ENCODE measurements around the gene VAPA. TPM values are rescaled to one million over a fixed set of nuclear protein-coding genes. Genes with fewer than 3 reads are reported as not detected.
A peak's percentile ranks its signal among the peaks of the same experiment; 100 is the strongest.

The VAPA gene
- total RNA-seq, 6 experiments from 2014 or later: 69.6 to 149 (median 90.7) TPM

DNA sequence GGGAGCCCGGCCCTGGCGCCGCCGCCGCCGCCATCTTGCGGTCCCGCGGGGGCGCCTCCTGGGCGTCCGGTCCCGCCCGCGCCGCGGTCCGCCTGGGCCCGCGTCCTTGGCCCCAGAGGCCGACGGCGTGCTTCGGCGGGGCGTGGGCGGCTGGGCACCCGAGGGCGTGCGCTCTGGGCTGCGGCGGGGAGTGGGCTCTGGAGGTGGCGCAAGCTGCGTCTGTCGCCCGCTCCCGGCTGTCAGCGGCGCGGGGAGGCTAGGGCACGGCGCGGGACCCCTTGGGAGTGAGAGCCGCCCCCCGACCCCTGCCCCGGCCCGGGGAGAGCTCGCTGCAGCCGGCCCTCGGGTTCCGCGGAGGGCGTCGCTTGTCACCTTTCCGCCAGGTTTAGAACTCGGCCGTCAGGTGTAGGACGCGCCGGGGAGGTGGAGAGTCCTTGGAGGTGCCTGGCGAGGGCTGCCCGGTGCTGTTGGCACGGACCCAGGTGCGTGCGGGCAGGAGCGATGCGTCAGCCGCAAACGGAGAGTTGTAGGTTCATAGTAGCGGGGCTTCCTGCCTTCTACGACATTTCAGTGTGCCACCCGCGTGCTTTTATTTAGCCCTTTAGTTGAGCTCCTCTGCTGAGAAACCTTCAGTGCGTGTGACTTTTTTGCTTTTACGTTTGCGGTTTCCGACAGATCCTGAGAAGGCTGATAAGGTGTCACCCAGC is 921 bp downstream of the VAPA start:
- H3K36me3 ChIP-seq: no peaks in the 10 kb centered on the region
- DNase-seq (peak; percentile 85 to 89 (median 88)), ATAC-seq (peak; percentile 36 to 57 (median 43))
- H3K27me3 ChIP-seq: no peaks in the 10 kb centered on the region
- H3K9me3 ChIP-seq: no peaks in the 10 kb centered on the region
- TF ChIP-seq POLR2A (IDR thresholded peaks at IDR 0.05) (peak; percentile 57), CTCF (IDR thresholded peaks at IDR 0.05) (no peak)
- peak overlapping the region; percentile 64 to 86 (median 86) for H3K4me3 ChIP-seq
- peaks cover 0 to 44% (median 19%) of the 10 kb centered on the region in 4 donors for H3K4me1 ChIP-seq
- peak overlapping the region; percentile 97 to 98 (median 98) for H3K27ac ChIP-seq
- intact Hi-C loops (cut with DNase I): no loop called here
- 0% methylated on average over 15 of the region's 77 CpGs for WGBS (ENCODE audit: insufficient coverage, low coverage, low lambda C conversion rate, missing lambda C conversion rate)

DNA sequence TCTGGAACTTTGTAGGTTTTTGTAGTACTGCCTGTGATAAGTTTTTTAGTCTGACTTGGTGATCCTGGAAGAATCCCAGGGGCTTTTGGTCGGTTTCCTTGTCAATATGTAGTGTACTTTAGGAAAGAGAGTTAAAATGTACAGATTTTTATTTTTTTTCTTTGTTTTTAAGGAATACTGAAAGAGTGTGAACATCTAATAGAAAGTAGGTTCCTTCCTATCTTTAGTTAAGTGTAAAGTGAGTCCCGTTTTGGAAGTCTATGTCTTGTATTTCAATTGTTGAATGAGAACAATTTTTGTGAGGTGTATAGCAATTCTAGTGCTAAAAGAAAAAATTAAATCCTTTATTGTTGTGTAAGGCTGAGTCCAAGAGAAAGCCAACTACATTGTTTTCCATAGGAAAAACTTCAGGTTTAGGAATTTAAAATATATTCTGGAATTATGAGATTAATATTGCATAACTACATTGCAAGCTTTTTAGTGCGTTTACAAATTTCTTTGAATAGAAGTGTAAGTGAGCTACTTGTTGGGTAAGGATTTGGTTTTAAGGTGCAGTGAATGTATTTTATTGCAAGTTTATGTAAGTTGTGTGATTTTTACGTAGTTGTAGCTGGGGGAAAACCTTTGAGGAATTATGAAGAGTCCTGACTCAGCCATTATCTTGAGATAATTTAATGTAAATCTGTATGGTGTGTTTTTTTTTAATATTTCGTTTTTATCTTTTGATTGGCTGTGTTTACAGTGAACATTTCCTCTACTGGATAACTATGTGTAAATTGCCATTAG is 1.7 kb downstream of the VAPA start:
- intact Hi-C loops (cut with DNase I): no loop called here
- H3K36me3 ChIP-seq: no peaks in the 10 kb centered on the region
- peak overlapping the region; percentile 97 to 98 (median 98) for H3K27ac ChIP-seq
- H3K9me3 ChIP-seq: no peaks in the 10 kb centered on the region
- ATAC-seq (no peak), DNase-seq (no peak)
- H3K4me3 ChIP-seq: peak overlapping the region; percentile 64 to 86 (median 86)
- peaks cover 0 to 51% (median 21%) of the 10 kb centered on the region in 4 donors for H3K4me1 ChIP-seq
- TF ChIP-seq CTCF (IDR thresholded peaks at IDR 0.05) (no peak), POLR2A (IDR thresholded peaks at IDR 0.05) (no peak)
- no peaks in the 10 kb centered on the region for H3K27me3 ChIP-seq
- 7% methylated on average over 5 of the region's 5 CpGs for WGBS (ENCODE audit: insufficient coverage, low coverage, low lambda C conversion rate, missing lambda C conversion rate)

DNA sequence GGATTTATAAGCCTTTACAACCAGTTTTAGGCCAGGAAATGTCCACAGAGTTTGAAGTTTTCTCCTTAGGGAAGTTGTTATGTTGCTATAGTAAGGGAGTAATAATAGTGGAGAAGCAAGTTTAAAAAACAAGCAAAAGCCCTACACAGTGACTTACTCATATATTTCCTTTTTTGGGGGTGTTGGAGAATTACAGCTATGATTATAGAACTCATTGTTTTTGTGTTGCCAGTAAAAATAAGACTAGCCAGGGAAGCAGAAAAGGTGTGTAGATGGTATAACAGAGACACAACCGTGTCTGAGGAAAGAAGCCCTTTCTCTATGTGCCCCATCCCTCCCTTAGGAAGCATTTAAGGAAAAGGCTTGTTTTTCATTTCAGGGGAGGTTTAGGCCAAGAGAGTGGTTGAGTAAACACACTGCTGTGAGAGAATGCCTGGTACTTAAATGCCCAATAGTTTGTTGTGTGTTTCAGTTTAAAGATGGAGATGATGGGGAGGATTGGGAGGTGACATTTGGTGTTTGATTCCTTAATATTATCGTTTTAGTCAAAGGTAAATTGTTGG is 2.3 kb downstream of the VAPA start:
- Histone ChIP-seq H3K4me1 (peaks cover 0 to 53% (median 22%) of the 10 kb centered on the region in 4 donors), H3K36me3 (no peaks in the 10 kb centered on the region), H3K27ac (peak overlapping the region in 2 of 3 donors; percentile 30 to 97), H3K27me3 (no peaks in the 10 kb centered on the region), H3K4me3 (peak overlapping the region in 1 of 3 donors; percentile 86), H3K9me3 (no peaks in the 10 kb centered on the region)
- TF ChIP-seq POLR2A (IDR thresholded peaks at IDR 0.05): no peak
- no peak for TF ChIP-seq CTCF (IDR thresholded peaks at IDR 0.05)
- ATAC-seq (no peak), DNase-seq (no peak)
- 0% methylated on average over 2 of the region's 2 CpGs for WGBS (ENCODE audit: insufficient coverage, low coverage, low lambda C conversion rate, missing lambda C conversion rate)
- intact Hi-C loops (cut with DNase I): no loop called here

DNA sequence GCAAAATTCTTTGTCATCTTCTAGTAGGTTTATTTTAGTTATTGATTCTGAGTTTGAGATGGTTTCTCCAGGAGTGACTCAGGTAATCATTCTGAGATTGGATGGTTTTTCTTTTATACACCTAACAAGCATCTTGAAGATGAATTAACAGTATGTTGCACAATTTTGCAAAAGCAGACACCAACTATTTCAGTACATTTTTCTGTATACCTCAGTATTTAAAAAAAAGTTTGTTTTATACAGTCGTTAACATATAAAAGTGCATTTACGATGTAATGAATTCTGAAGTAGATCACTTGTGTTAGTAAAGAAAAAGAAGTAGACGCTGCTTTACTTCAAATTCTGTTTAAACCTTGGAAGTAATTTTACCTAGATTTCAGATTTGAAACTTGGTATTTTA is 3.0 kb downstream of the VAPA start:
- Histone ChIP-seq H3K36me3 (no peaks in the 10 kb centered on the region), H3K27ac (no peak overlapping the region), H3K4me3 (no peak overlapping the region), H3K4me1 (peaks cover 0 to 53% (median 23%) of the 10 kb centered on the region in 4 donors), H3K27me3 (no peaks in the 10 kb centered on the region), H3K9me3 (no peaks in the 10 kb centered on the region)
- intact Hi-C loops (cut with DNase I): no loop called here
- 74% methylated on average over 3 of the region's 3 CpGs for WGBS (ENCODE audit: insufficient coverage, low coverage, low lambda C conversion rate, missing lambda C conversion rate)
- no peak for ATAC-seq
- TF ChIP-seq POLR2A (IDR thresholded peaks at IDR 0.05) (no peak), CTCF (IDR thresholded peaks at IDR 0.05) (no peak)
- DNase-seq: no peak

All from right lobe of liver (tissue), 6 donors.